Ishikawa (cell line): ENCODE measurements around the gene CSRP1.

ENCODE experiments used
- CEBPB ChIP-seq: IDR thresholded peaks from 2 replicates; pipeline ENCODE4 v1.6.1; 2012
- CREB1 ChIP-seq: IDR thresholded peaks from 2 replicates; pipeline ENCODE4 v1.6.1; 2012; ENCODE audit warnings: low read depth
- EP300 ChIP-seq: IDR thresholded peaks from 2 replicates; pipeline ENCODE4 v1.6.1; 2012; ENCODE audit warnings: borderline replicate concordance
- FOXM1 ChIP-seq: IDR thresholded peaks from 2 replicates; pipeline ENCODE4 v1.6.1; 2012; ENCODE audit warnings: low read depth, borderline replicate concordance
- NFIC ChIP-seq: IDR thresholded peaks from 2 replicates; pipeline ENCODE4 v1.6.1; 2012
- RAD21 ChIP-seq: IDR thresholded peaks from 2 replicates; pipeline ENCODE4 v1.6.1; 2012; ENCODE audit warnings: low read depth
- REST ChIP-seq: IDR thresholded peaks from 2 replicates; pipeline ENCODE4 v1.6.1; 2012; ENCODE audit warnings: low read depth, mild to moderate bottlenecking
- TAF1 ChIP-seq: IDR thresholded peaks from 2 replicates; pipeline ENCODE4 v1.6.1; 2012; ENCODE audit warnings: low read depth, mild to moderate bottlenecking
- TCF12 ChIP-seq: IDR thresholded peaks from 2 replicates; pipeline ENCODE4 v1.6.1; 2012; ENCODE audit warnings: low read depth
- TEAD4 ChIP-seq: IDR thresholded peaks from 2 replicates; pipeline ENCODE4 v1.6.1; 2012
- YY1 ChIP-seq: IDR thresholded peaks from 2 replicates; pipeline ENCODE4 v1.6.1; 2012; ENCODE audit warnings: low read depth
- ZBTB7A ChIP-seq: IDR thresholded peaks from 2 replicates; pipeline ENCODE4 v1.6.1; 2012; ENCODE audit warnings: low read depth
- TF ChIP-seq, protein P1 (sequence below): IDR thresholded peaks from 2 replicates; pipeline ENCODE4 v1.6.1; 2012

- TF ChIP-seq TEAD4 (no peak), FOXM1 (no peak), NFIC (no peak), REST (no peak), TCF12 (no peak), CREB1 (no peak), YY1 (no peak), RAD21 (no peak), EP300 (no peak), ZBTB7A (no peak), TAF1 (no peak), CEBPB (no peak)
- TF ChIP-seq, protein P1, sequence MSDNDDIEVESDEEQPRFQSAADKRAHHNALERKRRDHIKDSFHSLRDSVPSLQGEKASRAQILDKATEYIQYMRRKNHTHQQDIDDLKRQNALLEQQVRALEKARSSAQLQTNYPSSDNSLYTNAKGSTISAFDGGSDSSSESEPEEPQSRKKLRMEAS: no peak
Observed at GRCh38 chr1:201487742-201488141, 19.2 kb downstream of the CSRP1 start.
